ENCODE data around the gene AGPAT1.

GRCh38 chr6:32164295-32164694 lies 11.6 kb downstream of the AGPAT1 start, which contains the start of gene EGFL8:
- TF ChIP-seq POLR2A (IDR thresholded peaks at IDR 0.05; ENCODE audit: control extremely low read depth in 1 of 2, low read depth in 2 of 2, low read length in 2 of 2) (no peak), GABPA (IDR thresholded peaks at IDR 0.05; ENCODE audit: borderline replicate concordance, insufficient read depth, low read length) (no peak), TAF1 (IDR thresholded peaks at IDR 0.05; ENCODE audit: low read depth, low read length) (no peak), EP300 (IDR thresholded peaks at IDR 0.05; ENCODE audit: borderline replicate concordance in 1 of 2, low read depth in 2 of 2, low read length in 2 of 2) (no peak), MAFK (IDR thresholded peaks at IDR 0.05; ENCODE audit: low read depth, low read length) (no peak), CEBPB (IDR thresholded peaks at IDR 0.05; ENCODE audit: low read depth, low read length) (no peak), ASH2L (IDR thresholded peaks at IDR 0.05; ENCODE audit: low read length) (no peak)
- TF ChIP-seq, protein P1, sequence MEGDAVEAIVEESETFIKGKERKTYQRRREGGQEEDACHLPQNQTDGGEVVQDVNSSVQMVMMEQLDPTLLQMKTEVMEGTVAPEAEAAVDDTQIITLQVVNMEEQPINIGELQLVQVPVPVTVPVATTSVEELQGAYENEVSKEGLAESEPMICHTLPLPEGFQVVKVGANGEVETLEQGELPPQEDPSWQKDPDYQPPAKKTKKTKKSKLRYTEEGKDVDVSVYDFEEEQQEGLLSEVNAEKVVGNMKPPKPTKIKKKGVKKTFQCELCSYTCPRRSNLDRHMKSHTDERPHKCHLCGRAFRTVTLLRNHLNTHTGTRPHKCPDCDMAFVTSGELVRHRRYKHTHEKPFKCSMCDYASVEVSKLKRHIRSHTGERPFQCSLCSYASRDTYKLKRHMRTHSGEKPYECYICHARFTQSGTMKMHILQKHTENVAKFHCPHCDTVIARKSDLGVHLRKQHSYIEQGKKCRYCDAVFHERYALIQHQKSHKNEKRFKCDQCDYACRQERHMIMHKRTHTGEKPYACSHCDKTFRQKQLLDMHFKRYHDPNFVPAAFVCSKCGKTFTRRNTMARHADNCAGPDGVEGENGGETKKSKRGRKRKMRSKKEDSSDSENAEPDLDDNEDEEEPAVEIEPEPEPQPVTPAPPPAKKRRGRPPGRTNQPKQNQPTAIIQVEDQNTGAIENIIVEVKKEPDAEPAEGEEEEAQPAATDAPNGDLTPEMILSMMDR (IDR thresholded peaks at IDR 0.05; ENCODE audit: control extremely low read depth in 1 of 3, insufficient read depth in 1 of 3, low read depth in 1 of 3, low read length in 3 of 3): no peak
